ENCODE measurements around the gene INTS11. TPM values are rescaled to one million over a fixed set of nuclear protein-coding genes. Genes with fewer than 3 reads are reported as not detected.

The INTS11 gene
- polyA plus RNA-seq, 3 donors, result 46.2 to 154 (median 49.6) TPM

GRCh38 chr1:1337793-1338147 is 13.3 kb upstream of the INTS11 start:
- peaks cover 9% of the 10 kb centered on the region for H4K20me1 ChIP-seq (ENCODE audit: insufficient read depth, low read length)
- Mint-ChIP-seq H3K4me3 (no peak overlapping the region), H3K9me3 (peaks cover 0 to 1% (median 0%) of the 10 kb centered on the region in 7 donors), H3K4me1 (no peaks in the 10 kb centered on the region), H3K27me3 (ENCODE audit: low read depth in 3 of 3) (peaks cover 0 to 6% (median 0%) of the 10 kb centered on the region in 3 donors), H3K36me3 (peaks cover 21 to 44% of the 10 kb centered on the region in 2 donors), H3K27ac (no peak overlapping the region)
- H3K4me1 ChIP-seq (ENCODE audit: control insufficient read depth in 1 of 2, insufficient read depth in 2 of 2, low read length in 2 of 2), result no peaks in the 10 kb centered on the region
- H3K27me3 ChIP-seq (ENCODE audit: control insufficient read depth in 2 of 2, insufficient read depth in 2 of 2, low read length in 2 of 2), result no peaks in the 10 kb centered on the region
- H3K4me2 ChIP-seq (replicated peaks; ENCODE audit: extremely low read depth, low read length, poor library complexity, severe bottlenecking), result no peak overlapping the region
- no peaks in the 10 kb centered on the region for H3K9me3 ChIP-seq (replicated peaks in 1 of 2; ENCODE audit: control insufficient read depth in 1 of 2, insufficient read depth in 1 of 2, low read length in 2 of 2)
- intact Hi-C loops (cut with micrococcal nuclease), result no loop called here
- no peaks in the 10 kb centered on the region for H3K79me2 ChIP-seq (ENCODE audit: insufficient read depth, low read length)
- no peak overlapping the region for H3K9ac ChIP-seq (ENCODE audit: insufficient read depth, low read length, poor library complexity, severe bottlenecking)
- DNase-seq, result no peak
- 98% methylated on average over 16 of the region's 18 CpGs for WGBS (ENCODE audit: insufficient coverage)
- H3K27ac ChIP-seq (ENCODE audit: low read depth in 1 of 2, low read length in 2 of 2), result no peak overlapping the region
- TF ChIP-seq CTCF (IDR thresholded peaks at IDR 0.05), result no peak
- no peak overlapping the region for H3K4me3 ChIP-seq (replicated peaks in 1 of 3; ENCODE audit: low read depth in 2 of 3, low read length in 3 of 3)
- no peak overlapping the region for H2AFZ ChIP-seq (ENCODE audit: insufficient read depth, low read depth, low read length, poor library complexity, severe bottlenecking)
- H3K36me3 ChIP-seq (replicated peaks in 1 of 2; ENCODE audit: control insufficient read depth in 1 of 2, insufficient read depth in 2 of 2, low read length in 2 of 2), result peaks cover 9 to 29% of the 10 kb centered on the region in 2 donors

- H3K9ac ChIP-seq (ENCODE audit: insufficient read depth, low read length, poor library complexity, severe bottlenecking), result no peak overlapping the region
- Mint-ChIP-seq H3K36me3 (peaks cover 21 to 44% of the 10 kb centered on the region in 2 donors), H3K4me3 (no peak overlapping the region), H3K4me1 (no peaks in the 10 kb centered on the region), H3K27ac (peak overlapping the region in 1 of 7 donors; percentile 80), H3K27me3 (ENCODE audit: low read depth in 3 of 3) (peaks cover 0 to 6% (median 0%) of the 10 kb centered on the region in 3 donors), H3K9me3 (peaks cover 0 to 1% (median 0%) of the 10 kb centered on the region in 7 donors)
- no peak for TF ChIP-seq CTCF (IDR thresholded peaks at IDR 0.05)
- H3K4me3 ChIP-seq (replicated peaks in 1 of 3; ENCODE audit: low read depth in 2 of 3, low read length in 3 of 3), result no peak overlapping the region
- no peak for DNase-seq
- H4K20me1 ChIP-seq (ENCODE audit: insufficient read depth, low read length), result peaks cover 4% of the 10 kb centered on the region
- no peaks in the 10 kb centered on the region for H3K9me3 ChIP-seq (replicated peaks in 1 of 2; ENCODE audit: control insufficient read depth in 1 of 2, insufficient read depth in 1 of 2, low read length in 2 of 2)
- WGBS (ENCODE audit: insufficient coverage), result 95% methylated on average over 31 of the region's 32 CpGs
- H3K4me1 ChIP-seq (ENCODE audit: control insufficient read depth in 1 of 2, insufficient read depth in 2 of 2, low read length in 2 of 2), result no peaks in the 10 kb centered on the region
- intact Hi-C loops (cut with micrococcal nuclease), result no loop called here
- no peak overlapping the region for H2AFZ ChIP-seq (ENCODE audit: insufficient read depth, low read depth, low read length, poor library complexity, severe bottlenecking)
- no peak overlapping the region for H3K27ac ChIP-seq (ENCODE audit: low read depth in 1 of 2, low read length in 2 of 2)
- H3K79me2 ChIP-seq (ENCODE audit: insufficient read depth, low read length), result no peaks in the 10 kb centered on the region
- no peak overlapping the region for H3K4me2 ChIP-seq (replicated peaks; ENCODE audit: extremely low read depth, low read length, poor library complexity, severe bottlenecking)
- no peaks in the 10 kb centered on the region for H3K27me3 ChIP-seq (ENCODE audit: control insufficient read depth in 2 of 2, insufficient read depth in 2 of 2, low read length in 2 of 2)
- peaks cover 9 to 29% of the 10 kb centered on the region in 2 donors for H3K36me3 ChIP-seq (replicated peaks in 1 of 2; ENCODE audit: control insufficient read depth in 1 of 2, insufficient read depth in 2 of 2, low read length in 2 of 2)
These were observed 12.7 kb upstream of the INTS11 start for GRCh38 chr1:1336931-1337792.
